Activated CD4-positive, alpha-beta T cell treated with anti-CD3 and anti-CD28 coated beads for 4 hours (primary cell): ENCODE measurements around the gene NLGN1.
"Not testable (repeated sequence)": the region's sequence is repeated elsewhere in the genome, so short reads cannot be mapped to it uniquely, and the experiment has no call there.

Experiments used
- DNase-seq, 2 donors: peaks; one replicate each; pipeline ENCODE4 v3.0.0-alpha.2; 2020

The NLGN1 gene

GRCh38 chr3:174193604-174194003 is 796.1 kb downstream of the NLGN1 start:
- DNase-seq, result no peak

GRCh38 chr3:174197416-174197815 is 799.9 kb downstream of the NLGN1 start:
- DNase-seq, result no peak

- no peak for DNase-seq
These were observed 800.7 kb downstream of the NLGN1 start for GRCh38 chr3:174198199-174198598.

- DNase-seq, result no peak
These were observed 802.2 kb downstream of the NLGN1 start for GRCh38 chr3:174199696-174200095.

- no peak for DNase-seq
These were observed 804.6 kb downstream of the NLGN1 start for GRCh38 chr3:174202116-174202515.

- no peak for DNase-seq
These were observed 805.0 kb downstream of the NLGN1 start for GRCh38 chr3:174202561-174202960.

- no peak for DNase-seq
These were observed 807.2 kb downstream of the NLGN1 start for GRCh38 chr3:174204765-174205164.

GRCh38 chr3:174206607-174207192 is 809.2 kb downstream of the NLGN1 start:
- no peak for DNase-seq

- no peak for DNase-seq
These were observed 810.6 kb downstream of the NLGN1 start for GRCh38 chr3:174208161-174208560.

GRCh38 chr3:174211896-174212295 is 814.4 kb downstream of the NLGN1 start:
- not testable (repeated sequence) for DNase-seq

GRCh38 chr3:174215456-174215855 is 817.9 kb downstream of the NLGN1 start:
- DNase-seq, result no peak

- DNase-seq, result no peak
These were observed 818.5 kb downstream of the NLGN1 start for GRCh38 chr3:174216019-174216418.

- no peak for DNase-seq
These were observed 819.6 kb downstream of the NLGN1 start for GRCh38 chr3:174216946-174217718.

- DNase-seq, result no peak
These were observed 820.5 kb downstream of the NLGN1 start for GRCh38 chr3:174218016-174218415.

GRCh38 chr3:174219738-174220137 is 822.2 kb downstream of the NLGN1 start:
- DNase-seq, result no peak

- no peak for DNase-seq
These were observed 823.4 kb downstream of the NLGN1 start for GRCh38 chr3:174220775-174221554.

- DNase-seq, result no peak
These were observed 825.5 kb downstream of the NLGN1 start for GRCh38 chr3:174223042-174223441.

- DNase-seq, result no peak
These were observed 826.1 kb downstream of the NLGN1 start for GRCh38 chr3:174223626-174224025.

GRCh38 chr3:174229916-174230315 is 832.4 kb downstream of the NLGN1 start:
- no peak for DNase-seq

GRCh38 chr3:174232028-174232657 is 834.6 kb downstream of the NLGN1 start:
- not testable (repeated sequence) for DNase-seq

GRCh38 chr3:174232658-174233429 is 835.3 kb downstream of the NLGN1 start:
- no peak for DNase-seq

GRCh38 chr3:174233511-174233910 is 836.0 kb downstream of the NLGN1 start:
- DNase-seq, result no peak
